Activated naive CD4-positive, alpha-beta T cell treated with anti-CD3 and anti-CD28 coated beads for 36 hours (primary cell): ENCODE data around the gene LDLRAD1. TPM values are rescaled to one million over a fixed set of nuclear protein-coding genes. Genes with fewer than 3 reads are reported as not detected.
"Not testable (repeated sequence)": the region's sequence is repeated elsewhere in the genome, so short reads cannot be mapped to it uniquely, and the experiment has no call there.

ENCODE experiments used
- CTCF ChIA-PET: fragments of 350-600 bp; sonication (Branson Sonifier 250); formaldehyde crosslinking; loops from one replicate; lab custom pipeline; 2021; ENCODE audit warnings: antibody characterized with exemption; lab: Charles Lee
- DNase-seq: peaks from one replicate; pipeline ENCODE4 v3.0.0-alpha.2; 2020
- H3K27ac Mint-ChIP-seq: one replicate; pipeline ENCODE4 v1.8.0; 2021; ENCODE audit warnings: mild to moderate bottlenecking, mixed read lengths
- H3K27me3 Mint-ChIP-seq: one replicate; pipeline ENCODE4 v1.8.0; 2021; ENCODE audit warnings: low read depth, mixed read lengths
- H3K36me3 Mint-ChIP-seq: one replicate; pipeline ENCODE4 v1.8.0; 2021; ENCODE audit warnings: low read depth, mixed read lengths
- H3K4me1 Mint-ChIP-seq: one replicate; pipeline ENCODE4 v1.8.0; 2021; ENCODE audit warnings: low read depth, mixed read lengths
- H3K4me3 Mint-ChIP-seq: one replicate; pipeline ENCODE4 v1.8.0; 2021; ENCODE audit warnings: mild to moderate bottlenecking, moderate library complexity, mixed read lengths
- H3K9me3 Mint-ChIP-seq: one replicate; pipeline ENCODE4 v1.8.0; 2021; ENCODE audit warnings: mixed read lengths
- intact Hi-C: fragments of 100-400 bp; cut with micrococcal nuclease; formaldehyde crosslinking; loops from one replicate; pipeline ENCODE4 v1.15.1; 2023
- total RNA-seq, 2 experiments: library from RNA; stranded (reverse); gene quantifications; one replicate each; pipeline ENCODE4 v1.2.3, GENCODE V29; 2021

The LDLRAD1 gene
- total RNA-seq, 2 experiments from 2014 or later = not detected

DNA sequence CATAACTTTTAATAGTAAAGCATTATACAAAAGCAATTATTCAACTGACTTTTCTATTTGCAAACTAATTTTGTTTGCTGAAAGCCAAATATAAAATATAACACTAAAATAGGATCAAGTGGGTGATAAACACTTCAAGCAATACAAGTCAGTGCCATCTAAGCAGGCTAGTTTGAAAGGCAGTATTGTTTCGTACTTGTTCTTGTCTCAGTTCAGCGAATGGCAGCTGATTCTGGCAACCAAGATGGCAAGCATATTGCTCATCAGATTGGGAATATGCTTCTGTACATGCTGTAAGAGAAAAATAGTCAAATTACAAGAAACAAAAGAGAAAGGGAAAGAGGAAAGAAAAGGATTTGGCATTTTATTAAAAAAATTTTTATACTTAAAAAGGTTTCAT is 27.5 kb upstream of the LDLRAD1 start:
- H3K4me3 Mint-ChIP-seq = no peak overlapping the region
- CTCF ChIA-PET = no interaction called here
- H3K4me1 Mint-ChIP-seq = peaks cover 43% of the 10 kb centered on the region
- intact Hi-C loops = no loop called here
- no peaks in the 10 kb centered on the region for H3K27me3 Mint-ChIP-seq
- no peak for DNase-seq
- H3K27ac Mint-ChIP-seq = no peak overlapping the region
- peaks cover 13% of the 10 kb centered on the region for H3K36me3 Mint-ChIP-seq
- H3K9me3 Mint-ChIP-seq = no peaks in the 10 kb centered on the region

DNA sequence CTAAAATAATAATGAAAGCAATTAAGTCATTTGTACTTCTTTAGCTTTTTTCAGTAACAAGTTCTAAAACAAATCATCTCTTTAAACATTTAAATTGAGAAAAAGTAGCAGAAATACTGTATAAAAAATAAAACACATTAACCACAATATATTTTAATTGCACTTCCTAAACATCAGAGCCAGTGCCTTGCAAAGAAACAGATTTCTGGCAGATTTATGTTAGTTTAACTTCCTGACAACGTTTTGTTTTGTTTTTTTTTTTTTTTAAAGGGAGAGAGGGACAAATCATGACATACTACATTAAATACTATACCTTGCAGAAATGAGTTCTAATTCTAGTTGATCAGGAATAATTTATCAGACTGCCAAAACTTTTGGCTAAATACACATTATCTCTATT is 23.8 kb upstream of the LDLRAD1 start:
- intact Hi-C loops = no loop called here
- Mint-ChIP-seq H3K4me3 (no peak overlapping the region), H3K27ac (peak overlapping the region; percentile 54), H3K27me3 (no peaks in the 10 kb centered on the region), H3K4me1 (peaks cover 20% of the 10 kb centered on the region), H3K36me3 (peaks cover 19% of the 10 kb centered on the region), H3K9me3 (no peaks in the 10 kb centered on the region)
- CTCF ChIA-PET = no interaction called here
- no peak for DNase-seq

DNA sequence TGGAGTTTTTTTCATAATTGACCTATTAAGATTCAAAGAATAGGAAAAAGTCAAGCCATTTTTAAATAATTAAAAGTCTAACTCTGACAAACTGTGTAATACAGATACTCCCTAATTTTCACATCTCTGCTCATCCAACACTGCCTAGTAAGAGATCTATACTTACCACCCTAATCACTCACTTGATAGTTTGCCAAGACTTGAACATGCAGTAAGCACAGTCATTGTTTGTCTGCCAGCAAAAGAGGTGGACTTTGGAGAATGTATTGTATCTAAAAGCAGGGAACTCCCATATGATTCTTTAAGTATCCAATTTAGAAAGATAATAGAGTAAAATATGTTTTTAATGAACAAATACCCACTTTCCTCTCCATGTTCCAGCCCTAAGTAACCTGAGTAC is 19.5 kb upstream of the LDLRAD1 start:
- Mint-ChIP-seq H3K27ac (no peak overlapping the region), H3K9me3 (no peaks in the 10 kb centered on the region), H3K36me3 (peaks cover 29% of the 10 kb centered on the region), H3K27me3 (no peaks in the 10 kb centered on the region), H3K4me3 (no peak overlapping the region), H3K4me1 (peaks cover 2% of the 10 kb centered on the region)
- CTCF ChIA-PET = no interaction called here
- DNase-seq = no peak
- intact Hi-C loops = no loop called here

DNA sequence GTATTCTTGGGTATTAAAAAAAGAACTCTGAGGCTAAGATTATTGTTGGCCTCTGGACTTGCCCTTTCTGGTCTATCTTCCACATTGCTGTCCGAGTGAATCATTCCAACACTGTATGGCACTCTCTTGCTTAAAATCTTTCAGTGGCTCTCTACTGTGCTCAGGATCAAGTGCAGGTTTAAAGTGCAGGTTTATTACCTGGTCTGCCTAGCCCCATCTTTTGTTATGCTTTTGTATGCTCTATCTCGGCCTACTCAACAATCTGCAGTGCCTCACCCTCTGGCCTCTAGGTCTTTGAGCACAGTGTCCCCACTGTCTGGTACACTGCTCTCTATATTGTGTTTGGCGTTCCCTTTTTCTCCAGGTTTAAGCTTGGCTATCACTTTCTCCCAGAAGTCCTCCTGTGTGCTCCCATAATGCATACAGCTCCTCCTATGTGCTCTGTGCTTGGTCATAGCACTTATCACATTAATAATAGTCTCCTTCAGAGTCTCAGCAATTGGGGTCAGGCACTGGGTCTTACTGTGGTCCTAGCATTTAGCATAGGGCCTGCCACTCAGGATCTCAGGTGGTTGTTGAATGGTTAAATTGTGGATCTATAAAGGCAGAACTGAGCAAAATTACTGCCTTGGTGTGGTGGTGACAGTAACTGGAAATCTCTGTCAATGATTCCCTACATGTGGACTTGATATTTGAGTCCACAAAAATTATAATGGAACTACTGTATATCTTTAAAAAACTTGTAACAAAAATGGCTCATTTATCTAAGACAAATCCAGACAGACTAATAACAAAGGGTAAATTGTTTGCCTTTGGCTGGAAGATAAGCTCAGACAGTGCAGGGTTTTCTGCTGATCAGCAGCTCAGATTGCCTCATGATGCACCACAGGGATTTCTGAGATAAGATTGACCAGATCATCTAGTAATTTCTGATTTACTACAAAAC is 10.6 kb upstream of the LDLRAD1 start:
- DNase-seq = no peak
- CTCF ChIA-PET = interaction anchor here (0.6 kb wide), 2 partner anchors 24 to 167 kb away, joined by 3 read pairs; no protein-coding TSS in a partner anchor
- no peak overlapping the region for H3K4me3 Mint-ChIP-seq
- intact Hi-C loops = no loop called here
- H3K36me3 Mint-ChIP-seq = peaks cover 4% of the 10 kb centered on the region
- H3K9me3 Mint-ChIP-seq = no peaks in the 10 kb centered on the region
- no peak overlapping the region for H3K27ac Mint-ChIP-seq
- H3K4me1 Mint-ChIP-seq = no peaks in the 10 kb centered on the region
- H3K27me3 Mint-ChIP-seq = no peaks in the 10 kb centered on the region

DNA sequence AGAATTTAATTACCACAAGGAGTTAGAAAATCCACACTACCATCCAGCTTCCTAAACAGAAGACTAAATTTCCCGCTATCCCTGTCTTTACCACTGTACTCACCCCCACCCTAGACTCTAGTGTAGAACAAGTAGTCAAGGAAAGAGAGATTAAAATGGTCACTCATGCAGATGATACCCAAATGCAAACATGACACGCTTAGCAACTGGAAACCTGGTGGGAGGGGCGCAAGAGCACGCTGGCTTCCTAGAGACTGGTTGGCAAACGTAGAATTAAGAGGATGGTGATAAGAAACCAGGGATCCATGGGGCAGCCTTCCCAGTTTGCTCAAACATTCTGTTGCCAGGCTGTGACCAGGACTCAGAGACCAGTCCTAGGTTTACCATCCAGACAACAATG is 9.9 kb upstream of the LDLRAD1 start:
- intact Hi-C loops = no loop called here
- Mint-ChIP-seq H3K36me3 (peaks cover 4% of the 10 kb centered on the region), H3K4me1 (no peaks in the 10 kb centered on the region), H3K4me3 (no peak overlapping the region), H3K9me3 (no peaks in the 10 kb centered on the region), H3K27ac (no peak overlapping the region), H3K27me3 (no peaks in the 10 kb centered on the region)
- no peak for DNase-seq
- CTCF ChIA-PET = interaction anchor here (0.6 kb wide), 3 partner anchors 24 to 166 kb away, joined by 3 read pairs; no protein-coding TSS in a partner anchor

DNA sequence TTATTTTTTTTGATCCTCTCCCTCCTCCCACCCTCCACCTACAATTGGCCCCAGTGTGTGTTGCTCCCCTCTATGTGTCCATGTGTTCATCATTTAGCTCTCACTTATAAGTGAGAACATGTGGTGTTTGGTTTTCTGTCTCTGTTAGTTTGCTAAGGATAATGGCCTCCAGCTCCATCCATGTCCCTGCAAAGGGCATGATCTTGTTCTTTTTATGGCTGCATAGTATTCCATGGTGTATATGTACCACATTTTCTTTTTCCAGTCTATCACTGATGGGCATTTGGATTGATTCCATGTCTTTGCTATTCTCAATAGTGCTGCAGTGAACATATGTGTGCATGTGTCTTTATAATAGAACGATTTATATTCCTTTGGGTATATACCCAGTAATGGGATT is 6.8 kb upstream of the LDLRAD1 start:
- H3K4me1 Mint-ChIP-seq, H3K27ac Mint-ChIP-seq, H3K4me3 Mint-ChIP-seq, DNase-seq, intact Hi-C loops, H3K9me3 Mint-ChIP-seq, H3K36me3 Mint-ChIP-seq, H3K27me3 Mint-ChIP-seq: not testable (repeated sequence)
- CTCF ChIA-PET = interaction anchor here (0.7 kb wide), 1 partner anchor 494 kb away, joined by 3 read pairs; no protein-coding TSS in a partner anchor

DNA sequence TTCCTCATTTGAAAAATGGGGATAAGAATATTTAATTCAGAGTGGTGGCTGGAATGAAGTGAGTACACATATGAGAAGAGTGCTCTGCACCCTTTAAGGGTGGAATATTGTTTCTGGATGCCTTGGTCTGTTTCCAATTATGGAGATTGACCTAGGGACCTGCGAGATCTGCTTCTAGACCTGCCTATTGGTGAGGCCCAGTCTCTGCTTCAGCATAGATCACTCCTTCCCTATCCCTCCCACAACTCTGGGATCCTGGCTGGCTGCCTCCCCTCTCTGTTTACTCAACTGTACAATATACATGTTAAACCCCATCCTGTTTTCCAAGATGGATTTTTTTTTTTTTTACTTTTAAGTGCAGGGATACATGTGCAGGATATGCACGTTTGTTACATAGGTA is 6.4 kb upstream of the LDLRAD1 start:
- Mint-ChIP-seq H3K27me3 (no peaks in the 10 kb centered on the region), H3K9me3 (no peaks in the 10 kb centered on the region), H3K27ac (no peak overlapping the region), H3K36me3 (no peaks in the 10 kb centered on the region), H3K4me3 (no peak overlapping the region), H3K4me1 (no peaks in the 10 kb centered on the region)
- intact Hi-C loops = no loop called here
- DNase-seq = no peak
- CTCF ChIA-PET = no interaction called here

DNA sequence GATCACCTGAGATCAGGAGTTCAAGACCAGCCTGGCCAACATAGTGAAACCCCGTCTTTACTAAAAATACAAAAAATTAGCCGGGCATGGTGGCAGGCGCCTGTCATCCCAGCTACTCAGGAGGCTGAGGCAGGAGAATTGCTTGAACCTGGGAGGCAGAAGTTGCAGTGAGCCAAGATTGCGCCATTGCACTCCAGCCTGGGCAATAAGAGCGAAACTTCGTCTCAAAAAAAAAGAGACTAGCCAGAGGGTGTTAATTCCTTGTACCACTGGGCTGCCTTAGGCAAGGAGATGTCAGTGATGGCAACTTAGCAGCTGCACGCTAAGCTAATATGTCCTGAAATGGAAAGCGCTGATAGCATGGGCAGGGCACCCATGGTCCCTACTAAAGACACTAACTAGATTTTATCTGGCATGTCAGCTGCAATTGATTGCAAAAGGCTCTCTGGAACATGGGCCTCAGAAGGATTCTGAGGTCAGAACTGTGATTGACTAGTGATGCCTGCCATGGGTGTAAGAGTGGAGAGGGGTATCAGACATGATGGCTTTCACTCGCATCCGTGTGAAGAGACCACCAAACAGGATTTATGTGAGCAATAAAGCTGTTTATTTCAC is 1.7 kb upstream of the LDLRAD1 start:
- H3K36me3 Mint-ChIP-seq, H3K27me3 Mint-ChIP-seq, H3K4me1 Mint-ChIP-seq, DNase-seq, intact Hi-C loops, H3K27ac Mint-ChIP-seq, H3K9me3 Mint-ChIP-seq, H3K4me3 Mint-ChIP-seq, CTCF ChIA-PET: not testable (repeated sequence)

DNA sequence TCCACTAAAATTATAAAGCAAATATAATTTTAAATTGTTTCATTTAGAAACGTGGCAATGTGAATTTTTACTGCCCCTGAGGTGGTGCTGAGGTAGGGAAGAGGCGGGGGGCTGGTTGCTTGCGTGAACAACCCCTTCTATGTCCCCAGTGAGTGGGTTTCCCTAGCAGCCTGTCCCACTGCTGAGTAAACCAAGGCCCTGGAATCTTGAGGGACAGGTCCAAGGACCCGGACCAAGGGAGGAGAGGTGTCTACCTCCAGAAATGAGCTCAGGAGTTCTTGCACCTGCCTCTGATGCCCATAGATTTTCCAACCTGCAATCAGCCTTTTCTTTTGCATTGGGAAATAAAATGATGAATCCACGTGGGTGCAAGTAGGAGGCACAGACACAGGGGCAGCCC is 649 bp upstream of the LDLRAD1 start:
- CTCF ChIA-PET = no interaction called here
- no peak overlapping the region for H3K4me3 Mint-ChIP-seq
- intact Hi-C loops = no loop called here
- no peaks in the 10 kb centered on the region for H3K36me3 Mint-ChIP-seq
- no peaks in the 10 kb centered on the region for H3K27me3 Mint-ChIP-seq
- H3K27ac Mint-ChIP-seq = no peak overlapping the region
- H3K9me3 Mint-ChIP-seq = no peaks in the 10 kb centered on the region
- no peak for DNase-seq
- no peaks in the 10 kb centered on the region for H3K4me1 Mint-ChIP-seq

DNA sequence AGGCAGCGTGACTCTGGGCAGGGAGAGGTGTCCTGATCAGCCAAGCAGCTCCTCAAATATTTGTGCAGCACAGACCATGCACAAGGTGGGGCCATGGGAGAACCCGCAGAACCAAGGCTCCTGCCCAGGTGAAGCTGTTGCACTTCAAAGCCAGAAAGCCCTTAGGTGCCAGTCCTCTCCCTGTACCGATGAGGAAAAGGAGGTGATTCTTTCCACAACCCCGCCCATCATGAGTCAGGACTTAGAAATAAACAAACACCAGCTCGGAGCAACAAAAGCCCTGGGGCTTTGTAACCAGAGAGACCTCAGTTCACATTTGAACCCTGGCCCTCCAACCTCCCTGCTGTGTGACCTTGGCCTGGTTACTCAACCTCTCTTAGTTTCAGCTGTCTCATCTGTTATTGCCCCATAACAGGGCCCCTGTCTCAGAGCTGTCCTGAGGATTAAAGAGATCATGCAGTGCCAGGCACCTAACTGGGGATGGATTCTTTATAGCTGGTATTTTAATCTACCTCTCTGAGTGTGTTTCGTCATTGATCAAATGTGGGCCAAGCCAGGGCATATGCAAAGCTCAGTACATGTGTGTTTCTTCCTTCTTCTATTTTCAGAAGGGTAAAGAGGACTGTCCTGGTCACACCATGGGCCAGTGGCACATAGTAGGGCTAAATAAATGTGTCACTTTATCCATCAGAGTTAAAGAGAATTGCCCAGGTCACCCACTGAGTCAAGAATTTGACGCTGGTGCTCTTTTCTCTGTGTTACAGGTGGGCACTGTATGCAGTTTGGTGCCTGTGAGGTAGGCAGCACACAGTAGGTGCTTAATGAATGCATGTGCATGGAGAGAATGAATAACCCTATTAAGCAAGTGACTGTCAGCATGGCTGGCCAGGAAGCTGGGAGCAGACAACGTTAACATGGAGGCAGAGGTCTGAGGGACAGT is 1.4 kb downstream of the LDLRAD1 start:
- Mint-ChIP-seq H3K9me3 (no peaks in the 10 kb centered on the region), H3K27ac (no peak overlapping the region), H3K4me1 (no peaks in the 10 kb centered on the region), H3K4me3 (no peak overlapping the region), H3K36me3 (no peaks in the 10 kb centered on the region), H3K27me3 (peaks cover 3% of the 10 kb centered on the region)
- intact Hi-C loops = no loop called here
- CTCF ChIA-PET = no interaction called here
- DNase-seq = no peak

DNA sequence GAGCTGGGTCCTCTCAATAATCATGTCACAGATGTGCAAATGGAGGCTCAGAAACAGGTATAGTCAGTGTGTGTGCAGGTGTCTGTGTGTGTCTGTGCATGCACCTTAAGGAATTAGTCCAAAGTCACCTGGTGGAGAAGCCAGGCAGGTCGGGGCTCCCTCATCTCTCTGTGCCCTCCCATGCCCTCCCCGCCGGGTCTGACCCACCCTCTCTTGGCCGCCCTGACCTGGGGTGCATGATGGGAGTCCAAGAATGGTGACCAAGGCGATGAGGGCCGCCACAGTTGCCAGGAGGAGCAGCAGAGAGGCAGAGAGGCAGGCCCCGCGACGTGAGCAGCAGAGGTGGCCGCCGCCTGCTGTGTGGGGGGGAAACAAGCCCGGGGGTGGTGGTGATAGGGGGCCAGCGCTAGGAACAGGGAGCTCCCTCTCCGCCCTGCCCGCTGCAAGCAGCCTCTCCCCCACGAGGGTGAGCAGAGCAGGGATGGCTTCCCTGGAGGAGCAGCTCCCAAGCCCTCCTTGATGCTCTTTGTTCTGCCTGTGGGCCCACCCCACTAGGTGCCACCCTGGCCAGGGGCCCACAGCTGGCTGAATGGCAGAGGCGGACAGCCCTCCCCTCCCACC is 3.9 kb downstream of the LDLRAD1 start:
- H3K4me1 Mint-ChIP-seq = no peaks in the 10 kb centered on the region
- H3K36me3 Mint-ChIP-seq = no peaks in the 10 kb centered on the region
- no peaks in the 10 kb centered on the region for H3K9me3 Mint-ChIP-seq
- peaks cover 4% of the 10 kb centered on the region for H3K27me3 Mint-ChIP-seq
- H3K4me3 Mint-ChIP-seq = no peak overlapping the region
- no peak overlapping the region for H3K27ac Mint-ChIP-seq
- CTCF ChIA-PET = no interaction called here
- DNase-seq = no peak
- intact Hi-C loops = no loop called here
